Suppressor macrophage (primary cell): Measurements from ENCODE around the gene ASCL1.

Source experiments
- DNase-seq, 4 experiments: peaks; one replicate each; pipeline ENCODE4 v3.0.0-alpha.2; 2020 to 2022

Gene ASCL1

DNA sequence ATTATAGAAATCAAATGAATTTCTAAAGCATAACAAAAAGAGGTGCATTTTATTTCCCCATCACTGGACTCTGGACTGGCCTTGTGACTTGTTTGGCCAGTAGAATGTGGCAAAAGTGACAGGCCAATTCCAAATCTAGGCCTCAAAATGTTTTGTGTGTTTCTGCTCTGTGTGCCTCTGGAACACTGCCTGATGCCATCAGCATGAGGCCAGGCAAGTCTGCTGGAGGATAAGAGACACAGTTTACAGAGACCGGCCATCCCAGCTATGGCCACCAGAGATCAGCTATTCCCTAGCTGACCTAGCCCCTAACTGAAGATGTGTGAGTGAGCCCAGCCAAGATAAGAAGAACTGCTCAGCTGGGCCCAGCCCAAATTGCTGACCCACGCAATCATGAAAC, 32.9 kb downstream of the ASCL1 start:
- no peak for DNase-seq

DNA sequence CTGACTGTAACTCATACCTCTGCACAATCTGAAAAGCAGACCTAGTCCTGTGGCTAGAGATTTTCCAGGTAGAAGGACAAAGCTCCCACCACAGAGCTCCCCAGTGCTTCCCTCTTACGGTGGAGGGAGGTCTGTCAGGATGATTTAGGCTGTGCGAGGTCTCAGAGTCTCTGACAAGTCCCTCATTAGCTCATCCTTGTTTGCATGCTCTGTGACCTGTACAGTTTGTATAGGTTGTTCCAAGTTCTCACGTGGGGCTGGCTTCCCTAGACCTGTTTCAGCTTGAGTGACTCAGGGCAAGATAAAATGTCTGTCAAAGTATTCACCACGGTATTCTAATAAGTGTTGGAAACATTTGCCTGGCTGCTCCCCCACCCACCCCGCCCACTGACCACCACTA, 34.8 kb downstream of the ASCL1 start:
- DNase-seq: no peak

DNA sequence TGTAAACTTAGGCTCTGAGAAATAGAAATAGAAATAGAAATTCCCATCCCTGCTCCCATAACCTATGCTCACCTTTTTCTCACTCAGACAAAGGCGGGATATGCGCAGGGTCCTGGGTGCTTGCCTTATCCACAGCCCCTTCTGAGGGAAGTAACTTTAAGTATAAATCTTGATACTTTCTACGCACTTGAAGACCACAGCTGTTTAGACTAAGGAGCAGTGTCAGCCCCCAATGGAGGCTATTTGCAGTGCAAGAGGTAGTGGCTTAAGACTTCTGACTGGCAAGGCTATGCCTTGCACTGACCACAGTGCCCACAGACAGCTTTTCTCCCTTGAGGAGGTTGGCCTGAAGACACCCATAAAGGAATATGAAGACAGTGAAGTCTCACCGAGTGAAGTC, 35.2 kb downstream of the ASCL1 start:
- DNase-seq: no peak

DNA sequence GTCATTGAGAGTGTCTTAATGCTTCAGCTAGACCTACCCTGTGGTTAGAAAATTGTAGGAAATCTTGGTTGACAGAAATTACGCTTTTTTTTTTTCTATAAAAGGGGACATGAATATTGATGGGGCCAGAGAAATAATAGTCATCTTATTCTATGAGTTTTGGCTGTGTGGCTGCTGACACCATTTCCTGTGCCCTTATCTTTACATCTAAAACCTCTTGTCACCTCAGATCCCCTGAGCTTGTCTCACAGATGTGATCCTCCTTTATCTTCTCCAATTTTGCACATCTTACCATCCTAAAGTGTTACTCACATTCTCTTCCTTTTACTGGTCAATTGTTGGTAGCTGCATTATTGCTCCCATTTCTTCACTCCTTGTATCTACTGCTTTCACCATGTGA, 36.1 kb downstream of the ASCL1 start:
- DNase-seq: no peak

DNA sequence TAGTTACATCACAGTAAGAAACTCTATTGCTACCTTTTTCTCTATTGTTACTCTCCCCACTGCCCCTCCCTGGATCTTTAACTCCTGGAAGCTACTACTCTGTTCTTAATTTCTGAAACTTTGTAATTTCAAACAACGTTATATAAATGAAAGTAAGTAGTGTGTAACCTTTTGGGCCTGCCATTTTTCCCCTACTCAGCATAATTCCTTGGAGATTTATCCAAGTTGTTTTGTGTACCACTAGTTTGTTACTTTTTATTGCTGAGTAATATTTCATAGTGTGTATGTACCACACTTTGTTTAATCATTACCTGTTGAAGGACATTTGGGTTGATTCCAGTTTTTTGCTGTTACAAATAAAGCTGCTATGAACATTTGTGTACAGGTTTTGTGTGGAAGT, 37.9 kb downstream of the ASCL1 start:
- no peak for DNase-seq
